Erythroblast (primary cell): ENCODE measurements around the gene CPLANE2.

Experiments
- GATA1 ChIP-seq: IDR thresholded peaks from 2 replicates; pipeline ENCODE4 v1.6.1; 2011; ENCODE audit warnings: low read depth, mild to moderate bottlenecking, control low read depth, low read length, moderate library complexity
- POLR2A ChIP-seq: IDR thresholded peaks from 2 replicates; pipeline ENCODE4 v1.6.1; 2011; ENCODE audit warnings: mild to moderate bottlenecking, low read length

DNA sequence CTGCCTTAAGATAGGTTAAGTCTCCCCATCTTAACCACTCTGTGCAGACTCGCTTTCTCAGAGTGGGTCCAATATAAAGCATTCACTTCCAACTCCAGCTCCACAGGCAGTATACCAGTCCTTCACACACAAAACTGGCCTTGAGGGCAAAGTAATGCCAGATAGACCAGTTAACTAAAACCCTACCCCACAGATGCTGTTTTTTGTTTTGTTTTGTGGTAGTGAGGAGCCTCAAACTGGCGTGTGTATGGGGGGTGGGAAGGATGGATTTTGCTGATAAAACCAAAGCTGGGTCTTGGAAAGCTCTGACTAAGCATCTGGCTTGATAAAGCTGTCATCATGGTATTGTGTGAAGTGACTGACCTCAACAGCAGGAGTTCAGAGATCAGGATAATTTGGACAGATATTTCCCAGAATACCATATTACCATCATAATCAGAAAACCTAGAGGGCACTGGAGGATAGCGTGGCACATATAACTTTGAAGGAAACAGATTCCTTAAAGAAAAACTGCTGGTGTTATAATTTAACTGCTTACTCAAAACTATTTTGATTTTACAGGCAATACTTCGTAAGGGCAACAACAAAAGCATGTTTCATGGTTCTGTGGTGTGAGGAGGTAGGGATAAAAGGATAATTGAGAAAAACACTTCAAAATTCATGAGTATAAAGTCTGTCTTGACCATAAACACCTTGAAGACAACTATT is 29.6 kb upstream of the CPLANE2 start:
- TF ChIP-seq POLR2A (no peak), GATA1 (no peak)
